HEK293 (cell line): ENCODE data around the gene NPFF.
"Not testable (repeated sequence)": the region's sequence is repeated elsewhere in the genome, so short reads cannot be mapped to it uniquely, and the experiment has no call there.

Source experiments
- REST ChIP-seq: fragments of 450-650 bp; formaldehyde crosslinking; IDR thresholded peaks from 2 replicates; pipeline ENCODE4 v1.5.1; 2016; ENCODE audit warnings: missing biosample characterization, missing genetic modification characterization
- ZFHX2 ChIP-seq: fragments of 450-650 bp; formaldehyde crosslinking; conservative IDR thresholded peaks from 2 replicates; pipeline ENCODE4 v1.5.1; 2016; ENCODE audit warnings: missing biosample characterization, missing genetic modification characterization
- ZNF768 ChIP-seq: fragments of 450-650 bp; formaldehyde crosslinking; IDR thresholded peaks from 2 replicates; pipeline ENCODE4 v1.5.1; 2018; ENCODE audit warnings: missing biosample characterization, mild to moderate bottlenecking, missing genetic modification characterization
- TF ChIP-seq, protein P1 (sequence below): fragments of 450-650 bp; formaldehyde crosslinking; IDR thresholded peaks from 2 replicates; pipeline ENCODE4 v1.5.1; 2016; ENCODE audit warnings: missing biosample characterization, missing genetic modification characterization, low read depth
- TF ChIP-seq, protein P2 (sequence below): fragments of 450-650 bp; formaldehyde crosslinking; IDR thresholded peaks from 2 replicates; pipeline ENCODE4 v1.5.1; 2016; ENCODE audit warnings: missing biosample characterization, missing genetic modification characterization

- TF ChIP-seq, protein P1, sequence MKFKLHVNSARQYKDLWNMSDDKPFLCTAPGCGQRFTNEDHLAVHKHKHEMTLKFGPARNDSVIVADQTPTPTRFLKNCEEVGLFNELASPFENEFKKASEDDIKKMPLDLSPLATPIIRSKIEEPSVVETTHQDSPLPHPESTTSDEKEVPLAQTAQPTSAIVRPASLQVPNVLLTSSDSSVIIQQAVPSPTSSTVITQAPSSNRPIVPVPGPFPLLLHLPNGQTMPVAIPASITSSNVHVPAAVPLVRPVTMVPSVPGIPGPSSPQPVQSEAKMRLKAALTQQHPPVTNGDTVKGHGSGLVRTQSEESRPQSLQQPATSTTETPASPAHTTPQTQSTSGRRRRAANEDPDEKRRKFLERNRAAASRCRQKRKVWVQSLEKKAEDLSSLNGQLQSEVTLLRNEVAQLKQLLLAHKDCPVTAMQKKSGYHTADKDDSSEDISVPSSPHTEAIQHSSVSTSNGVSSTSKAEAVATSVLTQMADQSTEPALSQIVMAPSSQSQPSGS (tag by site-specific recombination), result not testable (repeated sequence)
- TF ChIP-seq, protein P2, sequence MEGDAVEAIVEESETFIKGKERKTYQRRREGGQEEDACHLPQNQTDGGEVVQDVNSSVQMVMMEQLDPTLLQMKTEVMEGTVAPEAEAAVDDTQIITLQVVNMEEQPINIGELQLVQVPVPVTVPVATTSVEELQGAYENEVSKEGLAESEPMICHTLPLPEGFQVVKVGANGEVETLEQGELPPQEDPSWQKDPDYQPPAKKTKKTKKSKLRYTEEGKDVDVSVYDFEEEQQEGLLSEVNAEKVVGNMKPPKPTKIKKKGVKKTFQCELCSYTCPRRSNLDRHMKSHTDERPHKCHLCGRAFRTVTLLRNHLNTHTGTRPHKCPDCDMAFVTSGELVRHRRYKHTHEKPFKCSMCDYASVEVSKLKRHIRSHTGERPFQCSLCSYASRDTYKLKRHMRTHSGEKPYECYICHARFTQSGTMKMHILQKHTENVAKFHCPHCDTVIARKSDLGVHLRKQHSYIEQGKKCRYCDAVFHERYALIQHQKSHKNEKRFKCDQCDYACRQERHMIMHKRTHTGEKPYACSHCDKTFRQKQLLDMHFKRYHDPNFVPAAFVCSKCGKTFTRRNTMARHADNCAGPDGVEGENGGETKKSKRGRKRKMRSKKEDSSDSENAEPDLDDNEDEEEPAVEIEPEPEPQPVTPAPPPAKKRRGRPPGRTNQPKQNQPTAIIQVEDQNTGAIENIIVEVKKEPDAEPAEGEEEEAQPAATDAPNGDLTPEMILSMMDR, result not testable (repeated sequence)
- not testable (repeated sequence) for TF ChIP-seq ZFHX2 (tag by site-specific recombination); ZNF768 (tag by site-specific recombination); REST
Measured at GRCh38 chr12:53481458-53481857, 25.8 kb downstream of the NPFF start.
